ENCODE results near the gene PPP6R2. TPM values are rescaled to one million over a fixed set of nuclear protein-coding genes. Genes with fewer than 3 reads are reported as not detected.

Gene PPP6R2, protein sequence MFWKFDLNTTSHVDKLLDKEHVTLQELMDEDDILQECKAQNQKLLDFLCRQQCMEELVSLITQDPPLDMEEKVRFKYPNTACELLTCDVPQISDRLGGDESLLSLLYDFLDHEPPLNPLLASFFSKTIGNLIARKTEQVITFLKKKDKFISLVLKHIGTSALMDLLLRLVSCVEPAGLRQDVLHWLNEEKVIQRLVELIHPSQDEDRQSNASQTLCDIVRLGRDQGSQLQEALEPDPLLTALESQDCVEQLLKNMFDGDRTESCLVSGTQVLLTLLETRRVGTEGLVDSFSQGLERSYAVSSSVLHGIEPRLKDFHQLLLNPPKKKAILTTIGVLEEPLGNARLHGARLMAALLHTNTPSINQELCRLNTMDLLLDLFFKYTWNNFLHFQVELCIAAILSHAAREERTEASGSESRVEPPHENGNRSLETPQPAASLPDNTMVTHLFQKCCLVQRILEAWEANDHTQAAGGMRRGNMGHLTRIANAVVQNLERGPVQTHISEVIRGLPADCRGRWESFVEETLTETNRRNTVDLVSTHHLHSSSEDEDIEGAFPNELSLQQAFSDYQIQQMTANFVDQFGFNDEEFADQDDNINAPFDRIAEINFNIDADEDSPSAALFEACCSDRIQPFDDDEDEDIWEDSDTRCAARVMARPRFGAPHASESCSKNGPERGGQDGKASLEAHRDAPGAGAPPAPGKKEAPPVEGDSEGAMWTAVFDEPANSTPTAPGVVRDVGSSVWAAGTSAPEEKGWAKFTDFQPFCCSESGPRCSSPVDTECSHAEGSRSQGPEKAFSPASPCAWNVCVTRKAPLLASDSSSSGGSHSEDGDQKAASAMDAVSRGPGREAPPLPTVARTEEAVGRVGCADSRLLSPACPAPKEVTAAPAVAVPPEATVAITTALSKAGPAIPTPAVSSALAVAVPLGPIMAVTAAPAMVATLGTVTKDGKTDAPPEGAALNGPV
- polyA plus RNA-seq: 10 to 100 TPM; 13.5 to 43.5 (median 19.6) TPM

DNA sequence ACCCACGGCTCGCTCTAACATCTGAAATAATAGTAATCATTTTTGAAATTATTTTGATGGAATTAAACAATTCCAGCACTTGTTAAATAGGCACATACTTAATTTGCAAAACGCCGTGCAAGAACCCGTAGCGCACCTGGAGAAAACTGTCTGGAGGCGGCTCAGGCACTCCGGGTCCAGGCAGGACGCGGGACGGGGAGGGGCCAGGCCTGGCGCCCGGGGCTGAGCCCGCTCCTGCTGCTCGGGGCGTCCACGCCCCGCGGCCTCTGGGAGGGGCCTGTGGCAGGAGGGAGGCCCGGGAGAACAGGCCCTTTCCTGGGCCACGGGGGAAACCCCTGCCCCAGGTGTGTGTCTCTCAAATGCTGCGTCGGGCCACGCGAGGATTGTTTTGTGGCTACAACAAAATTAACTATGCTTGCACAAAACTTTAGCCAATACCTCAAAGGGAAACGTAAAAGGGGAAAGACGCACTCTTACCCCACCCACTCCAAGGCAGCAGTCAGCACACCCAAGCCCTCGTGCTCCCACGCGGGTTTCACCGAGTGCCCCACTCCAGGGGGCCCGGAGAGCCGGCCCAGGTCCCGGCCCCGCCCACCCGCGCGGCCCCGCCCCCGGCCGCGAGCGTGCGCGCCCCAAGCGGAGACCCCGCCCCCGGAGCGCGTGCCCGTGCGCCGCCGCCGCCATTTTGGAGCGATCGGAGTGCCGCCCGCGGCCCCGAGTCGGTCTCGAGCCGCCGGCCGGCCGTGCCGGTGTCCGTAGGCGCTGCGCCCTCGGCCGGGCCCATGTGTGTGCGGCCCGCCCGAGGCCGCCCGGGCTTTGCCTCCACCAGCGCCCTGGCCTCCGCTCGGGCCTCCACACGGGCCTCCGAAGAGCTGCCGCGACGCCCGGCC, at the start of gene PPP6R2:
Gene PPP6R2, plus strand, starts transcription at position 677 of the 890 bp plus-strand sequence. CDS start 50,582 bp downstream, outside the sequence.
- peak within 1 kb of the TSS; percentile 85 to 95 (median 90) for H3K27ac Mint-ChIP-seq
- no peaks in the 10 kb centered on the region for H3K9me3 Mint-ChIP-seq
- no peaks in the 10 kb centered on the region for H3K36me3 Mint-ChIP-seq
- H3K27me3 Mint-ChIP-seq (ENCODE audit: low read depth in 3 of 3): peaks cover 0 to 7% (median 6%) of the 10 kb centered on the region in 3 donors
- H3K4me1 Mint-ChIP-seq: peaks cover 11 to 15% of the 10 kb centered on the region in 2 donors
- H3K4me3 Mint-ChIP-seq: peak within 1 kb of the TSS; percentile 86 to 94 (median 89)
- DNase-seq: peak; percentile 85 to 88 (median 87)

DNA sequence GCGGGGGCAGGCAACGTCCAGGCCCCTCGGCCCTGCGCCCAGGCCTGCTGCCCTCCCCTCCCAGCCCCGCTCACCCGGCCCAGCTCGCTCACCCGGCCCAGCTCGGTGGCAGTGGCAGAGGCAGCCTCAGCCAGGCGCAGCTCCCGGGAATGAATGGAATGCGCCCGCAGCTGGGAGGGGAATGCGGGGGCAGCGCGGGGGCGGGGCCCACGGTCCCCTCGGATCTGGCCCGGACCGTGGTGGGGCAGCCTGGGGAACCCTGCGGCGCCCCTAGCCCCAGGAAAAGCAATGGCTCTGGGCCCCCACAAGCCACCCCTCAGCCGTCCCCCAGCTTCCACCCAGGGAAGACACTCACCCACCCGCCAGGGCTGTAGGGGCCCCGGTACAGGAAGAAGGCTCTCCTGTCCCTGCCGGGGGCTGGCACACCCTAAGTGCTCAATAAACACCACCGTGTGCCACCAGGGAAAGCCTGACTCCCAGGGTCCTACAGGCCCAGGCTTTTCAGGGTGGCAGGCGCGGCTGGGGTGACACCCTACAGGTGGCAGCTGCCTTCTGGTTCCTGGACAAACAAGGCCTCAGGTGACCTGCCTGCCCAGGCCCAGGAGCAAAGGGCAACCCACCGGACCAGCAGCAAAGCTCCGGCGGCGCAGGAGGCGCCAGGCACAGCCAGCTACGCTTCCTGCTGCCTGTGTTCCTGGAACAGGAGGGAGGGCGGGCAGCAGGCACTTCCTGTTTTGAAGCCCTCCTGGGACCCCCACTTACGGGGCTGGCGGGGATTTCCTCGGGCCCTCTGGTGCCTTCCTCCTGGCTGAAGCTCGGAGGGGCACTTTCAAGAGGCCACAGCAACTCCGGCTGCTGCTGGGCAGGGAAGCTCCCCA, 49.4 kb upstream of the PPP6R2 start:
- Mint-ChIP-seq H3K27ac (no peak overlapping the region), H3K4me1 (peaks cover 0 to 2% of the 10 kb centered on the region in 2 donors), H3K9me3 (no peaks in the 10 kb centered on the region), H3K27me3 (ENCODE audit: low read depth in 3 of 3) (peaks cover 2 to 5% (median 3%) of the 10 kb centered on the region in 3 donors), H3K4me3 (no peak overlapping the region), H3K36me3 (no peaks in the 10 kb centered on the region)
- no peak for DNase-seq

DNA sequence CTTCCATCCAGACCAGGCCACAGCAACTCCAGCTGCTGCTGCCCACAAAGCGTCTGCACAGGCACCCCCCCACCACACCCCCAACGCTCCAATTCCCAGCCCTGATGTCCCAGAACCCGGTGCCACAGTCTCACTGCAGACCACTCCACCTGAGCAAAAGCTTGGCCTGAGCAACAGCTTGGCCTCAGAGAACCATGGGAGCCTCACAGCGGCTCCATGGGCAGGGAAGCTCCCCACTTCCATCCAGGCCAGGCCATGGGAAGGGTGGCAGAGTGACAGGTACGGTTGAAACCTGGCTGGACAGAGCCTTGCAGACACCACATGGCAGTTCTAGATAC, 48.8 kb upstream of the PPP6R2 start:
- Mint-ChIP-seq H3K27me3 (ENCODE audit: low read depth in 3 of 3) (peaks cover 2 to 5% (median 3%) of the 10 kb centered on the region in 3 donors), H3K27ac (no peak overlapping the region), H3K4me1 (peaks cover 0 to 2% of the 10 kb centered on the region in 2 donors), H3K4me3 (no peak overlapping the region), H3K9me3 (no peaks in the 10 kb centered on the region), H3K36me3 (no peaks in the 10 kb centered on the region)
- no peak for DNase-seq

DNA sequence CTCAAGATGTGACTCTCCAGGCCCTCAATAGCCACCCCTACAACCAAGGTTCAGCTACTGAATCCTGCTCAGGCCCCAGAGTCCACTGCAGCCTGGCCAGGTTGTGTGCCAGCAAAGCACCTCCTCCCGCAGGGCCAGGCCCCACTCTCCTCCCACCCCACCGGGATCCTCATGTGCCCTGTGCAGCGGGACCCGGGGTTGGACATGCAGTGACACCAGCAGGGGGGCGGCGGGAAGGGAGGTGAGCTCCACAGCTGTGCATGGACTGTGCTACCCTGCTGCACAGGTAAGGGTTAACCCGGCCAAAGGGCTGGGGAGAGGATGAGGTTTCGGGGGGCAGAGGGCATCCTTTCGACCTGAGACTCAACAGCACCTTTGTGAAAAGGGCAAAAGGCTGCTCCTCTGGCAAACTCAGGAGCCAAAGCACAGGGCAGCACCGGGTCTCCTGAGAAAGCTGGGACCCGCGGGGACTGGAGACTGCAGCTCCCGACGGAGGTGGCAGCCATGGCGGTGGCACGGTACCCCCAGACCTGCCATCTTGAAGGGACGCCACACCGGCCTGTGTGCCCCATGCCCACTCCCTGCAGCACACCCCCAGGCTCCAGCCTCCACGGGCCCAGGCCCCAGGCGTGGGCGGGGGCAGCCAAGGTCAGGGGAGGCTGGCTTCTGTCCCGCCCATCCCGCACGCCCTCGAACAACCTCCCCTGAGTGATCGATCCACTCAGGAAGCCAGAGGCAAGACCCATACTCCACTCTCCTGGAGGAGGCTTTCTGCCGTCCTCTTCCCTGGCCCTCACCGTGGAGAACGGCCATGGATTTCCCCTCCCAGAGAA, 46.3 kb upstream of the PPP6R2 start:
- no peaks in the 10 kb centered on the region for H3K9me3 Mint-ChIP-seq
- DNase-seq: no peak
- no peak overlapping the region for H3K27ac Mint-ChIP-seq
- no peak overlapping the region for H3K4me3 Mint-ChIP-seq
- H3K27me3 Mint-ChIP-seq (ENCODE audit: low read depth in 3 of 3): peaks cover 2 to 6% (median 5%) of the 10 kb centered on the region in 3 donors
- H3K36me3 Mint-ChIP-seq: no peaks in the 10 kb centered on the region
- peaks cover 0 to 2% of the 10 kb centered on the region in 2 donors for H3K4me1 Mint-ChIP-seq

DNA sequence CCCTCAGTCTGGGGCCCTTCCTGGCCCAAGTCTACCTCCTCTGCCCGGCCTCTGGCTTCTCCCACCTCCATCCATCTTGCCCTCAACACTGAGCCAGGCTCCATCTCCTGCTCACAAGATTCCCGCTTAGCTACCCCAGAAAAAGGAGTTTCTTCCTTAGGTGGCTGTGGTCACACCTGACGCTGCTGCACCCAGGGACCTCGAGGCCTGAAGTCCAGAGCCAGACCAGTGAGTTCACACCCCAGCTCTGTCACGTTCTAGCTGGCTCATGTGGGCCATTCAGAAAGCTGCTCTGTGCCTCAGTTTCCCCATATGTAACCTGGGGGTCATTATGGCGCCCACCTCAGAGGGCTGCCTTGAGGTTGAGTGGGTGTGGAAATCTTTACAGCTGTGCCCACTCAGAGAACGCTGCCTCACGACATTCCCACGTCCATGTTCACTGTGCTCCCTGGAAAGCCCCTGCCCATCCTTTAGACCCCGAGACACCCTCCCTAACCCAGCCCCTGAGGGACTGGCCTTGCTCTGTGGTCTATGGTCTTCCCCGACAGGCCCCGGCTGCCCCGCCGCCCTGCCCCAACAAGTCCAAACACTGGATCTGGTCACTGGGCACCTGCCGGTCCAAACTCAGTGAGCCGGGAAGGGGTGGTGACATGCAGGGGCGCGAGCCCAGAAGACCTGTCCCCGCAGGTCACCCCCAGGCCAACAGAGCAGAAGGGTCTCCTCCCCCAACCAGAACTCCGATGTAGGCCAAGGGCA, 45.4 kb upstream of the PPP6R2 start:
- Mint-ChIP-seq H3K36me3 (no peaks in the 10 kb centered on the region), H3K27me3 (ENCODE audit: low read depth in 3 of 3) (peaks cover 2 to 7% (median 2%) of the 10 kb centered on the region in 3 donors), H3K4me1 (no peaks in the 10 kb centered on the region), H3K4me3 (peak overlapping the region in 1 of 5 donors; percentile 28), H3K9me3 (no peaks in the 10 kb centered on the region), H3K27ac (no peak overlapping the region)
- no peak for DNase-seq

DNA sequence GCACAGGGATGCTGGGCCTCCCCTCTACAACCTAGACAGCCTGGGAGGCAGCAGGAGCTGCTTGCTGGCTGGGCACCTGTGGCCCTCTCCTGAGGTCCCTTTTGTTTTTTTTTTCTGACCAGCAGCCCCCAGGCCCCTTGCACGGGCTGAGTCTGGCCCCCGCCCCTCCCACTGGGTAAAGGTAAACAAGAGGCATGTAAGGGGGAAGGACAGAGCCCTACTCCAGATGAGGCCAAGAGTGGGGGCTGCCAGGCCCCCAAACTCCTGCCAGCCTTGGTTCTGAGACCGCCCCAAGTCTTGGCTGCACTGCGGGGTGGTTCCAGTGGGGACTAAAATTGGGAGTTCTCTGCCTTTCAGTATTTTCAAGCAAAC, 44.9 kb upstream of the PPP6R2 start:
- Mint-ChIP-seq H3K27ac (no peak overlapping the region), H3K36me3 (no peaks in the 10 kb centered on the region), H3K4me3 (no peak overlapping the region), H3K27me3 (ENCODE audit: low read depth in 3 of 3) (peaks cover 2 to 7% (median 2%) of the 10 kb centered on the region in 3 donors), H3K4me1 (no peaks in the 10 kb centered on the region), H3K9me3 (no peaks in the 10 kb centered on the region)
- DNase-seq: no peak

DNA sequence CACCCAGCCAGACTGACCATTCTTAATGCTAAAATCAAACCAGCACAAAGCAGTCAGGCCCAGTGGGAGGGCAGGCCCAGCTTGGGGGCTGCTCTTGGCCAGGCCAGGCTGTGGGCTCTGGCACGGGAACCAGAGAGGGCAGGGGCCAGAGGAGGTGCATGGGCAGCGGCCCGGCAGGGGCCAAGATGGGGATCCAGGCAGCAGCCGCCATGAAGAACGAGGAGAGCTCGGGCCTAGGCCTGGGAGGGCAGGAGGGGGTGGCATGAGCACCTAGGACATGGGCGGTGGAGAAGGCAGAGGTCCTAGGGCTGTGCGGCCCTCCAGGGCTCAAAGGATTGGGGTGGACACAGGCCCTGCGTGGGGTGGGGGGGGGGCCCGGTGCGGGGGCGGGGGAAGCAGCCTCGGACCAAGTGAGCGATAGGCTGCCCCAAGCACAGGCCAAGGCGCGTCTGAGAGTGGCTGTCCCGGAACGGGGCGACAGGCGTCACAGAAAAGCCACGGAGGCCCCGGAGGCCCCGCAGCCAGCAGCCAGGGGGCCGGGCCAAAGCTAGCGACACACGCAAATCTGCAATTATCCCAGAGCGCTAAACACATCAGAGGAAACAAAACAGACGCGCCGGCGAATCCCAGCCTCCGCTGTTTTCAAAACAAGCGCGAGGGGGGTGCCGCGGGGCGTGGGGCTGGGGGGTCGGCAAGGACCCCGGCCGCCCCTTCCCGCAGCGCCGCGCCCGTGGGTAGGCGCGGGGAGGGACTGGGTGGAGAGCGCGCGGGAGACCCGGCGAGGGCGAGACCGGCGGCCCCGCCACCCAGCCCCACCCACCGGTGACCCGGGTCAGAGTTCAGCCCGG, 44.0 kb upstream of the PPP6R2 start:
- H3K36me3 Mint-ChIP-seq: no peaks in the 10 kb centered on the region
- no peak overlapping the region for H3K27ac Mint-ChIP-seq
- H3K27me3 Mint-ChIP-seq (ENCODE audit: low read depth in 3 of 3): peaks cover 2 to 7% (median 2%) of the 10 kb centered on the region in 3 donors
- no peaks in the 10 kb centered on the region for H3K4me1 Mint-ChIP-seq
- no peaks in the 10 kb centered on the region for H3K9me3 Mint-ChIP-seq
- DNase-seq: no peak
- H3K4me3 Mint-ChIP-seq: no peak overlapping the region

DNA sequence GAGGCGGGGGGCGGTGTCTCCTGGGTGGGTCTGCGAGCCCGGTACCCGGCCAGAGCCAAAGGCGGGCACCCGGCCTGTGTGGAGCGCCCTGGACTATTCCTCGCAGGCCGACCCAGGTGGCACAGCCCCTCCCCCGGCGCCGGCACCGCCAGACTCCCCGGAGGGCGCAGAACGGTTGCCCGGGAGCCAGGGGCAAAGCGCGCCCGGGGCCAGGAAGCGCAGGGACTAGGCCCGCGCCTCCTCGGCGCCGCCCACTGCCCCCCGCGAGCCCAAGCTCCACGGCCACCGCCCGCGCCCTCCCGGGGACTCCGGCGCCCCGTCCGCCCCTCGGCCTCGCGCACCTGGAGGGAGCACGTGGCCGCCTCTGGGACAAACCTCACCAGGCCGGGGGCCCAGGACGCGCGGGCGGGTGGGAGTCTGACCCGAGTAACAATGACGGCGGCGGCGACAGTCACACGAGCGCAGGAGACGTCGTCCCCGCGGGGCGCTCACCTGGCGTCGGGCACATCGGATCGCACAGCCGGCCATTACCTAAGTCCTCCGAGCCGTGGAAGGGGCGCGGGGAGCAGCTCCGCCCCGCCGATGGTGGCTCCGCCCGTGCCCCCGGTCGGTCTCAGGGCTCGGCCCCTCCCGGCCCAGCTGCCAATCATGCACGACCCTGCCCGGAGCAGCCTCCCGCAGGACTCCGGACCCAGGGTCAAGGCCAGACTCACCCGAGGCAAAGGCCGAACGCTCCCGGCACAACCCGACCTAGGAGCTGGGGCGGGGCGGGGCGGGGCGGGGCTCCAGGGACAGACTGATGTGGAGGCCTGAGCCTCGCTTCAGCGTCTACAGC, 43.1 kb upstream of the PPP6R2 start:
- H3K27me3 Mint-ChIP-seq (ENCODE audit: low read depth in 3 of 3): peaks cover 2 to 9% (median 2%) of the 10 kb centered on the region in 3 donors
- H3K27ac Mint-ChIP-seq: no peak overlapping the region
- H3K36me3 Mint-ChIP-seq: no peaks in the 10 kb centered on the region
- no peaks in the 10 kb centered on the region for H3K9me3 Mint-ChIP-seq
- no peak for DNase-seq
- H3K4me1 Mint-ChIP-seq: no peaks in the 10 kb centered on the region
- H3K4me3 Mint-ChIP-seq: no peak overlapping the region

DNA sequence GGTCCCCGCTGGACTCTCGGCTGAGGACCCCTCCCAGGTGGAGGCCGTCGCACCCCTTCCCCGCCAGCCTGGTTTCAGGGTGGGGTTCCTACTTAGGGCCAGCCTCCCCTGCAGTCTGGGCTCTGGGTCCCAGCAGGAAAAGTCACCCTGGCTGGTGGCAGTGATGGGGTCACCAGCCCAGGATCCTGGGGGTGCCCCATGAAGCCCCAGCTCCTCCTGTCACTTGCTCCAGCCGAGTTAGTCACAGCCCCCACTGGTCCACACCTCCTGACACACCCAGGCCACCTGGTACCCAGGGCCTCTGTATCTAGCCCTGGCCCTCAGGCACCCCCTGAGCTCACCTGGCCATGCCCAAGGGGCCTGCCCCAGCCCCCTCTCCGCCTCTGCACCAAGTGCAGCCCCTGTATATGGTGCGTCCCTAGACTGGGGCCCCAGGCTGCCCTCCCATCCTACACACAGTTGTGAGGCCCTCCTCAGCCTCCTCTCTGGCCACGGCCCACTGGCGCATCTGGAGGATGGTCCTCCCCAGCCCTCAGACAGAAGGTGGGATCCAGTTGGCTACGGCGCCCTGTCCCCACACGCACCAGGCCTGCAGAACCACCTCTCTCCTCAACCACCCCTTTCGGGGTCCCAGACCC, 42.4 kb upstream of the PPP6R2 start:
- Mint-ChIP-seq H3K4me1 (no peaks in the 10 kb centered on the region), H3K27me3 (ENCODE audit: low read depth in 3 of 3) (peaks cover 2 to 9% (median 2%) of the 10 kb centered on the region in 3 donors), H3K4me3 (no peak overlapping the region), H3K9me3 (no peaks in the 10 kb centered on the region), H3K27ac (no peak overlapping the region), H3K36me3 (no peaks in the 10 kb centered on the region)
- no peak for DNase-seq

DNA sequence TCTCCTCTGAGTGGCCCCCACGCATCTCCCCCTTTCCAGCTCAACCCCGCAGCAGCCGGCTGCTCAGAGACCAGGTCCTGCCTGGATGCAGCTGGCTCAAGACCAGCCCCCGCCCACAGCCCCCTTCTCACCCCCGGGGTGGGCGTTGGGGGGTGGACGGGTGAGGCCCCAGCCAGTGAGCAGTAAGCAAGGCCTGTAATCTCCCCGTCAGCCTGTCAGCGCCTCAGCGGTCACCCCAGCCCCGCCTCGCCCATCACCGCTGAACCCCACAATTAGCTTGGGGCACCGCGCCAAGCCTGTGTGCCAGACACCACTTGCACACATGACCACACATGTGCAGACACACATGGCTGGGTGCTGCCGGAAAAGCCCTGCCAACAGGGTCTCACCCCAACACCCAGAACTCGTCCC, 41.5 kb upstream of the PPP6R2 start:
- no peaks in the 10 kb centered on the region for H3K4me1 Mint-ChIP-seq
- no peak overlapping the region for H3K27ac Mint-ChIP-seq
- H3K36me3 Mint-ChIP-seq: no peaks in the 10 kb centered on the region
- no peak for DNase-seq
- no peak overlapping the region for H3K4me3 Mint-ChIP-seq
- H3K9me3 Mint-ChIP-seq: no peaks in the 10 kb centered on the region
- peaks cover 2 to 9% (median 5%) of the 10 kb centered on the region in 3 donors for H3K27me3 Mint-ChIP-seq (ENCODE audit: low read depth in 3 of 3)

All from immature natural killer cell (primary cell).